Stomach (tissue), 4 donors: ENCODE measurements around the gene IMPDH2.

Experiments used
- EP300 ChIP-seq: sonication (generic); formaldehyde crosslinking; IDR thresholded peaks from one replicate; pipeline ENCODE4 v1.6.1; 2017; ENCODE audit warnings: antibody characterized with exemption
- TF ChIP-seq, protein P1 (sequence below), 7 experiments: fragments of 450-650 bp in 4 of 7; fragments of 200-600 bp in 3 of 7; sonication (generic) in 3 of 7; IDR thresholded peaks; one replicate each; pipeline ENCODE4 v1.5.1; 2016 to 2019; ENCODE audit warnings: antibody characterized with exemption in 7 of 7, control low read depth in 2 of 7, mild to moderate bottlenecking in 1 of 7

DNA sequence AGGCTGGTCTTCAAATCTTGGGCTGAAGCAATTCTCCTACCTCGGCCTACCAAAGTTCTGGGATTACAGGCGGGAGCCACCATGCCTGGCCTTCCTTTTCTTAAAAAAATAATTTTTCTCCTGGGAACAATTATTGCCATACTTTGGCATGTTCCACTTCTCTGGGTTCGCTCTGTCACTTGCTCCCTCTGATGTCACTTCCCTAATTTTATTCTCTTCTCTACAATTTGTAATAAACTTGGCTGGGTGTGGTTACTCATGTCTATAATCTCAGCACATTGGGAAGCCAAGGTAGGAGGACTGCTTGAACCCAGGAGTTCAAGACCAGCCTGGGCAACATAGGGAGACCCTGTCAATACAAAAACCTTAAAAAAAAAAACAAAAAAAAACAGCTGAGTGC is 6.1 kb upstream of the IMPDH2 start:
- TF ChIP-seq, protein P1, sequence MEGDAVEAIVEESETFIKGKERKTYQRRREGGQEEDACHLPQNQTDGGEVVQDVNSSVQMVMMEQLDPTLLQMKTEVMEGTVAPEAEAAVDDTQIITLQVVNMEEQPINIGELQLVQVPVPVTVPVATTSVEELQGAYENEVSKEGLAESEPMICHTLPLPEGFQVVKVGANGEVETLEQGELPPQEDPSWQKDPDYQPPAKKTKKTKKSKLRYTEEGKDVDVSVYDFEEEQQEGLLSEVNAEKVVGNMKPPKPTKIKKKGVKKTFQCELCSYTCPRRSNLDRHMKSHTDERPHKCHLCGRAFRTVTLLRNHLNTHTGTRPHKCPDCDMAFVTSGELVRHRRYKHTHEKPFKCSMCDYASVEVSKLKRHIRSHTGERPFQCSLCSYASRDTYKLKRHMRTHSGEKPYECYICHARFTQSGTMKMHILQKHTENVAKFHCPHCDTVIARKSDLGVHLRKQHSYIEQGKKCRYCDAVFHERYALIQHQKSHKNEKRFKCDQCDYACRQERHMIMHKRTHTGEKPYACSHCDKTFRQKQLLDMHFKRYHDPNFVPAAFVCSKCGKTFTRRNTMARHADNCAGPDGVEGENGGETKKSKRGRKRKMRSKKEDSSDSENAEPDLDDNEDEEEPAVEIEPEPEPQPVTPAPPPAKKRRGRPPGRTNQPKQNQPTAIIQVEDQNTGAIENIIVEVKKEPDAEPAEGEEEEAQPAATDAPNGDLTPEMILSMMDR (IDR thresholded peaks at IDR 0.05) = no peak
- no peak for TF ChIP-seq EP300
